ENCODE results near the gene C1orf198.
"Not testable (repeated sequence)": the region's sequence is repeated elsewhere in the genome, so short reads cannot be mapped to it uniquely, and the experiment has no call there.

C1orf198 gene

GRCh38 chr1:230852959-230853358 lies 15.4 kb downstream of the C1orf198 start:
- Histone ChIP-seq H2BK120ac (ENCODE audit: low read depth, low read length) (no peak overlapping the region), H2BK15ac (replicated peaks; ENCODE audit: low read depth) (no peak overlapping the region), H3K4me2 (ENCODE audit: low read length) (no peak overlapping the region), H3K9ac (ENCODE audit: low read length) (no peak overlapping the region), H2AK5ac (ENCODE audit: low read length) (no peak overlapping the region), H3K56ac (ENCODE audit: low read length) (no peak overlapping the region), H3K4me1 (ENCODE audit: control insufficient read depth, low read depth, low read length) (peaks cover 22% of the 10 kb centered on the region), H3K36me3 (ENCODE audit: control insufficient read depth, insufficient read depth, low read length) (peaks cover 2% of the 10 kb centered on the region), H3K4me3 (ENCODE audit: low read length) (no peak overlapping the region), H3K23ac (ENCODE audit: low read length) (no peak overlapping the region), H3K18ac (ENCODE audit: low read length) (no peak overlapping the region), H3K27ac (ENCODE audit: low read depth, low read length) (no peak overlapping the region), H4K8ac (ENCODE audit: low read depth, low read length) (no peak overlapping the region), H3K79me1 (ENCODE audit: low read length) (peaks cover 22% of the 10 kb centered on the region), H3K4ac (ENCODE audit: low read depth, low read length) (no peak overlapping the region), H2BK5ac (ENCODE audit: low read length) (no peak overlapping the region), H3K27me3 (ENCODE audit: insufficient read depth, low read length, poor library complexity) (no peaks in the 10 kb centered on the region), H4K5ac (ENCODE audit: low read length) (no peak overlapping the region), H3K79me2 (ENCODE audit: control insufficient read depth, insufficient read depth, low read length) (peaks cover 11% of the 10 kb centered on the region)
- DNase-seq = no peak
- WGBS (ENCODE audit: extremely low coverage, insufficient coverage, low lambda C conversion rate) = no CpG with 5 or more reads among the region's 8 CpGs

- Histone ChIP-seq H3K9ac (ENCODE audit: low read length) (no peak overlapping the region), H3K36me3 (ENCODE audit: control insufficient read depth, insufficient read depth, low read length) (peaks cover 2% of the 10 kb centered on the region), H3K4me1 (ENCODE audit: control insufficient read depth, low read depth, low read length) (peaks cover 21% of the 10 kb centered on the region), H3K18ac (ENCODE audit: low read length) (no peak overlapping the region), H2BK5ac (ENCODE audit: low read length) (no peak overlapping the region), H3K56ac (ENCODE audit: low read length) (peak overlapping the region; percentile 66), H3K4me3 (ENCODE audit: low read length) (no peak overlapping the region), H2AK5ac (ENCODE audit: low read length) (no peak overlapping the region), H3K4me2 (ENCODE audit: low read length) (no peak overlapping the region), H3K27ac (ENCODE audit: low read depth, low read length) (peak overlapping the region; percentile 81), H4K5ac (ENCODE audit: low read length) (no peak overlapping the region), H2BK120ac (ENCODE audit: low read depth, low read length) (no peak overlapping the region), H3K4ac (ENCODE audit: low read depth, low read length) (peak overlapping the region; percentile 21), H3K27me3 (ENCODE audit: insufficient read depth, low read length, poor library complexity) (no peaks in the 10 kb centered on the region), H2BK15ac (replicated peaks; ENCODE audit: low read depth) (no peak overlapping the region), H3K23ac (ENCODE audit: low read length) (no peak overlapping the region), H4K8ac (ENCODE audit: low read depth, low read length) (no peak overlapping the region), H3K79me1 (ENCODE audit: low read length) (peaks cover 16% of the 10 kb centered on the region), H3K79me2 (ENCODE audit: control insufficient read depth, insufficient read depth, low read length) (peaks cover 2% of the 10 kb centered on the region)
- peak; percentile 98 for DNase-seq
- WGBS (ENCODE audit: extremely low coverage, insufficient coverage, low lambda C conversion rate) = no CpG with 5 or more reads among the region's 5 CpGs
Observed at GRCh38 chr1:230851291-230851691, 17.0 kb downstream of the C1orf198 start.

- Histone ChIP-seq H3K4ac (ENCODE audit: low read depth, low read length) (no peak overlapping the region), H3K79me1 (ENCODE audit: low read length) (peaks cover 16% of the 10 kb centered on the region), H3K27ac (ENCODE audit: low read depth, low read length) (peak overlapping the region; percentile 81), H4K8ac (ENCODE audit: low read depth, low read length) (no peak overlapping the region), H3K79me2 (ENCODE audit: control insufficient read depth, insufficient read depth, low read length) (peaks cover 2% of the 10 kb centered on the region), H2AK5ac (ENCODE audit: low read length) (peak overlapping the region; percentile 56), H3K56ac (ENCODE audit: low read length) (peak overlapping the region; percentile 65), H3K18ac (ENCODE audit: low read length) (peak overlapping the region; percentile 11), H3K9ac (ENCODE audit: low read length) (no peak overlapping the region), H3K4me1 (ENCODE audit: control insufficient read depth, low read depth, low read length) (peaks cover 16% of the 10 kb centered on the region), H3K27me3 (ENCODE audit: insufficient read depth, low read length, poor library complexity) (no peaks in the 10 kb centered on the region), H2BK15ac (replicated peaks; ENCODE audit: low read depth) (no peak overlapping the region), H2BK5ac (ENCODE audit: low read length) (peak overlapping the region; percentile 78), H3K4me3 (ENCODE audit: low read length) (no peak overlapping the region), H3K4me2 (ENCODE audit: low read length) (no peak overlapping the region), H3K23ac (ENCODE audit: low read length) (peak overlapping the region; percentile 1), H4K5ac (ENCODE audit: low read length) (no peak overlapping the region), H3K36me3 (ENCODE audit: control insufficient read depth, insufficient read depth, low read length) (peaks cover 2% of the 10 kb centered on the region), H2BK120ac (ENCODE audit: low read depth, low read length) (no peak overlapping the region)
- no peak for DNase-seq
- WGBS (ENCODE audit: extremely low coverage, insufficient coverage, low lambda C conversion rate) = no CpG with 5 or more reads among the region's 8 CpGs
Observed at GRCh38 chr1:230850547-230850946, 17.8 kb downstream of the C1orf198 start.

GRCh38 chr1:230849451-230850224 lies 18.7 kb downstream of the C1orf198 start:
- H3K4ac ChIP-seq (ENCODE audit: low read depth, low read length) = no peak overlapping the region
- H3K79me1 ChIP-seq (ENCODE audit: low read length) = peaks cover 16% of the 10 kb centered on the region
- H2BK15ac ChIP-seq (replicated peaks; ENCODE audit: low read depth) = no peak overlapping the region
- DNase-seq = no peak
- H3K56ac ChIP-seq (ENCODE audit: low read length) = no peak overlapping the region
- H3K27me3 ChIP-seq (ENCODE audit: insufficient read depth, low read length, poor library complexity) = no peaks in the 10 kb centered on the region
- no peak overlapping the region for H3K4me3 ChIP-seq (ENCODE audit: low read length)
- no peak overlapping the region for H4K8ac ChIP-seq (ENCODE audit: low read depth, low read length)
- H3K36me3 ChIP-seq (ENCODE audit: control insufficient read depth, insufficient read depth, low read length) = peaks cover 2% of the 10 kb centered on the region
- no peak overlapping the region for H3K4me2 ChIP-seq (ENCODE audit: low read length)
- no peak overlapping the region for H3K27ac ChIP-seq (ENCODE audit: low read depth, low read length)
- H3K9ac ChIP-seq (ENCODE audit: low read length) = no peak overlapping the region
- H2AK5ac ChIP-seq (ENCODE audit: low read length) = no peak overlapping the region
- H3K79me2 ChIP-seq (ENCODE audit: control insufficient read depth, insufficient read depth, low read length) = peaks cover 2% of the 10 kb centered on the region
- H3K23ac ChIP-seq (ENCODE audit: low read length) = no peak overlapping the region
- WGBS (ENCODE audit: extremely low coverage, insufficient coverage, low lambda C conversion rate) = no CpG with 5 or more reads among the region's 14 CpGs
- H3K4me1 ChIP-seq (ENCODE audit: control insufficient read depth, low read depth, low read length) = peaks cover 16% of the 10 kb centered on the region
- no peak overlapping the region for H2BK5ac ChIP-seq (ENCODE audit: low read length)
- no peak overlapping the region for H3K18ac ChIP-seq (ENCODE audit: low read length)
- H4K5ac ChIP-seq (ENCODE audit: low read length) = no peak overlapping the region
- H2BK120ac ChIP-seq (ENCODE audit: low read depth, low read length) = no peak overlapping the region

GRCh38 chr1:230848235-230848634 lies 20.1 kb downstream of the C1orf198 start:
- Histone ChIP-seq H3K18ac (ENCODE audit: low read length) (no peak overlapping the region), H3K4me1 (ENCODE audit: control insufficient read depth, low read depth, low read length) (peaks cover 16% of the 10 kb centered on the region), H3K79me2 (ENCODE audit: control insufficient read depth, insufficient read depth, low read length) (peaks cover 2% of the 10 kb centered on the region), H3K4me2 (ENCODE audit: low read length) (no peak overlapping the region), H2BK120ac (ENCODE audit: low read depth, low read length) (no peak overlapping the region), H3K4me3 (ENCODE audit: low read length) (no peak overlapping the region), H3K9ac (ENCODE audit: low read length) (no peak overlapping the region), H3K23ac (ENCODE audit: low read length) (no peak overlapping the region), H3K36me3 (ENCODE audit: control insufficient read depth, insufficient read depth, low read length) (peaks cover 2% of the 10 kb centered on the region), H3K4ac (ENCODE audit: low read depth, low read length) (no peak overlapping the region), H3K79me1 (ENCODE audit: low read length) (peaks cover 18% of the 10 kb centered on the region), H3K27me3 (ENCODE audit: insufficient read depth, low read length, poor library complexity) (no peaks in the 10 kb centered on the region), H2BK5ac (ENCODE audit: low read length) (no peak overlapping the region), H4K5ac (ENCODE audit: low read length) (no peak overlapping the region), H4K8ac (ENCODE audit: low read depth, low read length) (no peak overlapping the region), H3K27ac (ENCODE audit: low read depth, low read length) (no peak overlapping the region), H2AK5ac (ENCODE audit: low read length) (no peak overlapping the region), H2BK15ac (replicated peaks; ENCODE audit: low read depth) (no peak overlapping the region), H3K56ac (ENCODE audit: low read length) (no peak overlapping the region)
- DNase-seq = no peak
- WGBS (ENCODE audit: extremely low coverage, insufficient coverage, low lambda C conversion rate) = no CpG with 5 or more reads among the region's 3 CpGs

GRCh38 chr1:230845184-230845583 lies 23.1 kb downstream of the C1orf198 start:
- H3K79me2 ChIP-seq (ENCODE audit: control insufficient read depth, insufficient read depth, low read length); H3K9ac ChIP-seq (ENCODE audit: low read length); H3K27me3 ChIP-seq (ENCODE audit: insufficient read depth, low read length, poor library complexity); H2AK5ac ChIP-seq (ENCODE audit: low read length); H3K4me2 ChIP-seq (ENCODE audit: low read length); DNase-seq; H3K4ac ChIP-seq (ENCODE audit: low read depth, low read length); H3K27ac ChIP-seq (ENCODE audit: low read depth, low read length); H2BK5ac ChIP-seq (ENCODE audit: low read length); H3K23ac ChIP-seq (ENCODE audit: low read length); H2BK120ac ChIP-seq (ENCODE audit: low read depth, low read length); H2BK15ac ChIP-seq (replicated peaks; ENCODE audit: low read depth); H3K4me1 ChIP-seq (ENCODE audit: control insufficient read depth, low read depth, low read length); H3K18ac ChIP-seq (ENCODE audit: low read length); H3K4me3 ChIP-seq (ENCODE audit: low read length); H3K36me3 ChIP-seq (ENCODE audit: control insufficient read depth, insufficient read depth, low read length); H4K5ac ChIP-seq (ENCODE audit: low read length); H3K56ac ChIP-seq (ENCODE audit: low read length); H4K8ac ChIP-seq (ENCODE audit: low read depth, low read length): not testable (repeated sequence)
- peaks cover 13% of the 10 kb centered on the region for H3K79me1 ChIP-seq (ENCODE audit: low read length)
- no CpG with 5 or more reads among the region's 7 CpGs for WGBS (ENCODE audit: extremely low coverage, insufficient coverage, low lambda C conversion rate)

Measured in mesendoderm (in vitro differentiated cells).